Embryonic facial prominence (tissue), 1 donor: Measurements from ENCODE around the gene DAPK2.
"Not testable (repeated sequence)": the region's sequence is repeated elsewhere in the genome, so short reads cannot be mapped to it uniquely, and the experiment has no call there.

Experiments
- DNase-seq: peaks from one replicate; pipeline ENCODE4 v3.0.0-alpha.2; 2016; ENCODE audit errors: extremely low spot score

Gene DAPK2

DNA sequence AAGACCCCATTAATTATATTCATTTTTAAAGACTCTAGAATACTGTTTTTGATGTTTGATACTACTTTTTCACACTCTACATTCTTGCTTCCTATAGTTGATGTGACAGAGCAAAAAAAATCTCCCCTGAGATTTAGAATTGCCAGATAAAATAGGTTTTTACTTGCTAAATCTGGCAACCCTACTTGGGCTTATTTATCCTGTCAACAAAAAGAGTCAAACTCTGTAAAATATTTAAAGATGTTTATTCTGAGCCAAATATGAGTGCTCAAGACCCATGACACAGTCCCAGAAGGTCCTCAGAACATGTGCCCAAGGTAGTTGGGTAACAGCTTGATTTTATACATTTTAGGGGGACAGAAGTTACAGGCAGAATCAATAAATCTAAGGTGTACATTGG lies 72.3 kb downstream of the DAPK2 start:
- no peak for DNase-seq

- DNase-seq: no peak
These were observed 72.9 kb downstream of the DAPK2 start for GRCh38 chr15:63973212-63974009.

- no peak for DNase-seq
These were observed 73.5 kb downstream of the DAPK2 start for GRCh38 chr15:63972801-63973200.

GRCh38 chr15:63971904-63972303 lies 74.4 kb downstream of the DAPK2 start:
- no peak for DNase-seq

- DNase-seq: no peak
These were observed 74.9 kb downstream of the DAPK2 start for GRCh38 chr15:63971427-63971805.

- no peak for DNase-seq
These were observed 75.5 kb downstream of the DAPK2 start for GRCh38 chr15:63970621-63971426.

- no peak for DNase-seq
These were observed 76.4 kb downstream of the DAPK2 start for GRCh38 chr15:63969652-63970421.

GRCh38 chr15:63968700-63969099 lies 77.6 kb downstream of the DAPK2 start:
- DNase-seq: no peak

- DNase-seq: no peak
These were observed 78.2 kb downstream of the DAPK2 start for GRCh38 chr15:63968122-63968524.

DNA sequence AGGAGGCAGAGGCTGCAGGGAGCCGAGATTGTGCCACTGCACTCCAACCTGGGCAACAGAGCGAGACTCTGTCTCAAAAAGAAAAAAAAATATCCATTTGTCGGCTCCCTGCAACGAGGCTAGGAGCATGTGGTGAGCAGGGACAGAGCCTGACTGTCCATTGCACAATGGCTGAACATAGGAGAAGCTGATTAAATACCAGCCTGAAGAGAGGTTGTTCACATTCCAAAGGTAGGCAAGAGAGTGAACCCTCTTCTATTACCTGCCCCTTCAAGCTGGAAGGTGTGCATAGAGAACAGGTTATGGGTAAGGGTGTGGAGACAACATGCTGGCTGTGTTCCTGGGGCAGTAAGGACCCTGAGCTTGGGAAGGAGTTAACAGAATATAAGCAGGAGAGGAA lies 78.7 kb downstream of the DAPK2 start:
- no peak for DNase-seq

DNA sequence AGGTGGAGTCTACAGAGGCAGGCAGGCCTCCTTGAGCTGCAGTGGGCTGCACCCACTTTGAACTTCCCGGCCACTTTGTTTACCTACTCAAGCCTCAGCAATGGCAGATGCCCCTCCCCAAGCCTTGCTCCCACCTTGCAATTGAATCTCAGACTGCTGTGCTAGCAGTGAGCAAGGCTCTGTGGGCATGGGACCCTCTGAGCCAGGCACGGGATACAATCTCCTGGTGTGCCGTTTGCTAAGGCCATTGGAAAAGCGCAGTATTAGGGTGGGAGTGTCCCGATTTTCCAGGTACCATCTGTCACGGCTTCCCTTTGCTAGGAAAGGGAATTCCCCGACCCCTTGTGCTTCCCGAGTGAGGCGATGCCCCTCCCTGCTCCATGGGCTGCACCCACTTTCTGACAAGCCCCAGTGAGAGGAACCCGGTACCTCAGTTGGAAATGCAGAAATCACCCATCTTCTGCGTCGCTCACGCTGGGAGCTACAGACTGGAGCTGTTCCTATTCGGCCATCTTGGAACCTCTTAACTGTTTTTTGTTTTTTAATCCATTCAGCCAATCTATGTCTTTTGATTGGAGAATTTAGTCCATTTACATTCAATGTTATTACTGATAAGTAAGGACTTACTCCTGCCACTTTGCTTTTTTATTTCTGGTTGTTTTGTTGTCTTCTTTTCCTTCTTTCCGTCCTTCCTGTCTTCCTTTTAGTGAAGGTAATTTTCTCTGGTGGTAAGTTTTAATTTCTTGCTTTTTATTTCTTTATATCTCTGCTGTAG lies 83.2 kb downstream of the DAPK2 start:
- DNase-seq: not testable (repeated sequence)

DNA sequence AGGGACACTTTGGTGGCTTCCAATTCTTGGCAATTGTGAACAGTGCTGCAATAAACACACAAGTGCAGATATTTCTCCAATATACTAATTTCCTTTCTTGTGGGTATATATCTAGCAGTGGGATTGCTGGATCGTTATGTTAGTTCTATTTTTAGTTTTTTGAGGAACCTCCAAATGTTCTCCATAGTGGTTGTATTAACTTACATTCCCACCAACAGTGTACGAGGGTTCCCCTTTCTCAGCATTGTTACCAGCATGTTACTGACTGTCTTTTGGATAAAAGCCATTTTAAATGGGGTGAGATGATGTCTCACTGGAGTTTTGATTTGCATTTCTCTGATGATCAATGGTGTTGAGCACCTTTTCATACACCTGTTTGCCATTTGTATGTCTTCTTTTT lies 92.8 kb downstream of the DAPK2 start:
- DNase-seq: no peak

DNA sequence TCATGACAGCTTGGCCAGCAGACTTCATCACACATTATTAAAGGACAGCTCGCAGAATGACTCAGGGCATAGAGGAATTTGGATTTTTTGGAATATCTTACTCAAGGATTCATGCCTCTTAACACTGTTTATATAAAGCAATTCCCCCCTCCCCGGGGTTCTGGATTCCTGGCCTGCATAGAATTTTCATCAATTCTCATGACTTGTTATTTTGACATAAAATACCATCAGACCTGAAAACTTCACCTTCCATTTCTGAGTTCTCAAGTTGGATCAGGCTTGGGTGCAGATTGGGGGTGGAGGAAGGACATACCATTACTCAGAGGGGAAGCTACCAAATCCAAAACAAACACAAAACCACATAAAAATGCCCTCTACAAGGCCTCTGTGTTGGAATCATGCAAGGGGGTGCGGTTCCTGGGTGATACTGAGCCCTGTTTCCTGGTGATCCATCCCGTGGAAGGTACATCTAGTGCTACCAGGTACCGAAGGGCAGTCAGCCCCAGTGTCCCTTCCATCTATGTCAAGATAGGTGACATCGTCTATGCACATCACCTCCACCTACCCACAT lies 95.3 kb downstream of the DAPK2 start:
- DNase-seq: no peak

DNA sequence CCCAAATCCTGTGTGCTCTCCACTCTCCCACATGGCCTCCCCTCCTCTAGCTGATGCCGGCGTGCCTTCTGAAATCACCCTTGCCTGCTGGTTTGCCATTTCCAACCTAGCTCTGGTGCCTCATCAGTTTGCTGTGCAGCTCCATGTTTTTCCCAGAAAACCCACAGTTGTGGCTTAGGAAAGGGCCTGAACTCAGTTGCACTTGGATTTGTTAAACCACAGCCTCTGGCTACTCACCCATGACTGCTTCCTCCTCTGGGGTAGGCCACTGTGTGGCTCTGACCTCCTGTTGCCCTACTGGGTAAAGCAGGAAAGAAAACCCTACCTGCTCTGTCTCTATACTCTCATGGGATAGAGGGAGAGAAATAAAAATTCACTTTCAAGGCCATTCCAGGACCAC lies 97.3 kb downstream of the DAPK2 start:
- DNase-seq: no peak

DNA sequence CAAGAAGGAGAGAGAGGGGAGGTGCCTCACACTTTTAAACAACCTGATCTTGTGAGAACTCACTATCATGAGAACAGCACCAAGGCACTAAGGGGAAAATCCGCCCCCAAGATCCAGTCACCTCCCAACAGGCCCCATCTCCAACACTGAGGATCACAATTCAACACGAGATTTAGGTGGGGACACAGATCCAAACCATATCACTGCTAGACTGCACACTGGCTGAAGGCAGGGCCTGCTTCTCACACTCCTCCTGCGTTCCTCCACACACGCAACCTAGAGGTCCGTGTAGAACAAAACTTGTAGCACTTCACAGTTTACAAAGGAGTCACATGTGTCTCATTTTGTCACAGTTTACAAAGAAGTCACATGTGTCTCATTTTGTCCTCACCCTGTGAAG lies 97.8 kb downstream of the DAPK2 start:
- no peak for DNase-seq

GRCh38 chr15:63947228-63947627 lies 99.1 kb downstream of the DAPK2 start:
- no peak for DNase-seq

DNA sequence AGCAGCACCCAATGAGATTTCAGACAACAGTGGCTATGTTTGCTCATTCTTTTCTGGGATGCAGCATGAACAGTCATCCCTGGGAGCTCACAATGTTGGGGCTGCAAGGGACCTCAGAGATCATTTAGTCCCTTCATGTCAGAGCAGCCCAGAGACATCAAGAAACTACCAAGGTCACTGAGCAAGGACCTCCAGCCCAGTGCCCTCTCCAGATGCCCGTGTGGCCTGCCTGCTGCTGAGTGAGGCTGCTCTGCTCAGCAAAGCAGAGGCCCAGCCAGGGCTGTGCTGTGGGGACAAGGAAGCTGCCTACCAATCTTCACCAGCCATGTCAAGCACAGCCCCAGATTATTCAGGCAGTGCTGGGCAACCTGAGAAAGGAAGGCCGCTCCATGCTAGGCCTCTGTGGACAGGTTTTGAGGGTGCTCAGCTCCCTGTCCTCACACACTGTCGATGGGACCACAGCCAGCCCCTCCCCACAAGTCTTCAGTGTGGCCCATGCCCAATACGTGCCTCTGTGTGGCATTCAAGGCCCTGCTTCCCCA lies 99.7 kb downstream of the DAPK2 start:
- no peak for DNase-seq

DNA sequence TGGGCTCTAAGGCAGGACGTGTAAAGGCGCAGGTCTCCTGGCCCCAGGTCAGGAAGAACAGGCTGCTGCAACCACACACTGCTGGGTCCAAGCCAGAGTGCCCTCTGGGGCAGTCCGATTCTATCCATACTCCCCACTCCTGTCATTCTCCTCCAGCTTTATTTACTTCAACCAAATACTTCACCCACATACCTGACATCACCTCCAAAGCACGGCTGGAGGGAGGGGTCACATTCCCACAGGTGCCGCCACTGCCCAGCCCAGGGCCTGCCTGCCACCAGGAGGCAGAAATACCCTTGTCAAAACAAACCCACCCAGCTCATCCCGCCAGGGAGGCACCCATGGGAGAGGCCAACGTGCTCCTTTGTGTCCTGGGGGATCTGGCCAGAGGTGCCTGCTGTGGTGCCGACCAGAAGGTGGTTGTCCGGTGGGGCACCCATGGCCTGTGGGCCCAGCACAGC lies 100.4 kb downstream of the DAPK2 start:
- DNase-seq: no peak

DNA sequence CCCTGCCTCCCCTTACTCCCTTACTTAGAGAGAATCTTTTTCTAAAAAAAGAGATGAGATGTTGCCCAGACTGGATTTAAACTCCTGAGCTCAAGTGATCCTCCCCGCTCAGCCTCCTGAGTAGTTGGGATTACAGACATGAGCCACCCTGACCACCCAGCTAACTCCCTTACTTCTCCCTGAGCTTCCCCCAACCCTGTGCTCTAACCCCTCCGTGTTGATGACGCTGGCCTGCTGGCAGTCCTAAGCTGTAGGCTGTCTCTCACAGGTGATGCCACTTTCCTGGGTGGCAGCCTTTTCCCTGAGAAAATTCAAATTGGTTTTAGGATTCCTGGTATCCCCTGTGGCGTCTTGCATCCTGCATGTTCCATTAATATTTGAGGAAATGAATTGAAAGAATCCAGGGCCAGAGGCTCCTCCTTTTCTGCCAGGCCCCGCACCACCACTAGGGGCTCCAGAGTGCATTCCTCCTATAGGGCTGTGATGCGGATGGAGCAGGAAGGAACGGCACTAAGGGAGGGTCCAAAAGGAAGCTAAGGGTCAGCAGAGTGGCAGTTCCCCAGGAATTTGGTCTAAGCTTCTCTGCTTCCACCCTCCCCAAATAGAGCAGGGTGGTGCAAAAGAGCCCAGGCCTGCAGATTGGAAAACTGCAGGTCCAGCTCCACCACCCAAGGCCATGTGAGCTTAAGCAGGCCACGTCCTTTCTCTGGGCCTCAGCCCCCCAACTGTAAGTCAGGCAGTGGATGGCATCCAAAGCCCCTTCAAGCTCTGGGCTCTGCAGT lies 101.1 kb downstream of the DAPK2 start:
- no peak for DNase-seq

DNA sequence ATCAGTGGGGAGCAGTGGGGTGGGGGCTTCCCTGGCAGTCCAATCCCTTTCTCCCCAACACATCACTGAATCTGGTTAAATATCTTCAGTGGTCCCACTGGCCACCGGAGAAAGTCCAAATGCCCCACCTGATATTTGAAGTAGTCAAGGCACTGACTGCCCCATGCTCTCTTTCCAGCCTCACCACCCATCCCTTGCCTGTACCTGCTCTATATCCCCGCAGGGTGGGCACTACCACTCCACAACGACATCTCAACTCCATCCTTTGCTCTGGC lies 101.7 kb downstream of the DAPK2 start:
- no peak for DNase-seq
